SK-N-SH treated with all-trans-retinoic acid at 6 μM for 48 hours (cell line): ENCODE data around the gene FBXW2.

Source experiments
- ATAC-seq: fragments of 200-7000 bp; cut with Tn5 transposase; 3 replicates; pipeline ENCODE4 v1.9.1; 2020; ENCODE audit warnings: mild to moderate bottlenecking, moderate library complexity
- ARNTL ChIP-seq: fragments of 450-650 bp; formaldehyde crosslinking; IDR thresholded peaks from 2 replicates; pipeline ENCODE4 v1.5.0; 2020; ENCODE audit warnings: low read depth, mild to moderate bottlenecking, moderate library complexity, borderline replicate concordance
- BACH2 ChIP-seq: fragments of 250-450 bp; sonication (Bioruptor Pico); IDR thresholded peaks from 2 replicates; pipeline ENCODE4 v1.9.0; 2021; ENCODE audit warnings: mild to moderate bottlenecking, borderline replicate concordance
- CREB5 ChIP-seq: fragments of 250-450 bp; sonication (Bioruptor Pico); IDR thresholded peaks from 2 replicates; pipeline ENCODE4 v1.5.1; 2020; ENCODE audit warnings: low read depth, mild to moderate bottlenecking, moderate library complexity
- CSDC2 ChIP-seq: fragments of 250-450 bp; sonication (Bioruptor Pico); IDR thresholded peaks from 2 replicates; pipeline ENCODE4 v1.5.0; 2020; ENCODE audit warnings: mild to moderate bottlenecking, moderate library complexity
- CSRNP3 ChIP-seq: fragments of 250-450 bp; sonication (Bioruptor Pico); IDR thresholded peaks from 2 replicates; pipeline ENCODE4 v1.5.1; 2021; ENCODE audit warnings: mild to moderate bottlenecking, moderate library complexity
- ESRRG ChIP-seq: fragments of 250-450 bp; sonication (Bioruptor Pico); IDR thresholded peaks from 2 replicates; pipeline ENCODE4 v1.6.1; 2021; ENCODE audit warnings: mild to moderate bottlenecking
- GLIS3 ChIP-seq: fragments of 250-450 bp; sonication (Bioruptor Pico); IDR thresholded peaks from 2 replicates; pipeline ENCODE4 v1.5.0; 2020; ENCODE audit warnings: mild to moderate bottlenecking, moderate library complexity
- OSR1 ChIP-seq: fragments of 250-450 bp; sonication (Bioruptor Pico); IDR thresholded peaks from 2 replicates; pipeline ENCODE4 v1.8.0; 2022; ENCODE audit warnings: moderate library complexity, mild to moderate bottlenecking, inconsistent platforms
- PATZ1 ChIP-seq: fragments of 250-450 bp; sonication (Bioruptor Pico); IDR thresholded peaks from 2 replicates; pipeline ENCODE4 v1.8.0; 2020; ENCODE audit warnings: mild to moderate bottlenecking, moderate library complexity, borderline replicate concordance
- POU6F1 ChIP-seq: fragments of 250-450 bp; sonication (Bioruptor Pico); IDR thresholded peaks from 2 replicates; pipeline ENCODE4 v1.8.0; 2021; ENCODE audit warnings: low read depth, mild to moderate bottlenecking, moderate library complexity, borderline replicate concordance
- PPARA ChIP-seq: fragments of 250-450 bp; sonication (Bioruptor Pico); IDR thresholded peaks from 2 replicates; pipeline ENCODE4 v1.5.0; 2020; ENCODE audit warnings: mild to moderate bottlenecking, borderline replicate concordance
- RARB ChIP-seq: fragments of 250-450 bp; sonication (Bioruptor Pico); IDR thresholded peaks from 2 replicates; pipeline ENCODE4 v1.8.0; 2021; ENCODE audit warnings: mild to moderate bottlenecking, moderate library complexity
- SNAI2 ChIP-seq: fragments of 250-450 bp; sonication (Bioruptor Pico); IDR thresholded peaks from 2 replicates; pipeline ENCODE4 v1.5.0; 2020; ENCODE audit warnings: mild to moderate bottlenecking, moderate library complexity
- TCF4 ChIP-seq: fragments of 250-450 bp; sonication (Bioruptor Pico); IDR thresholded peaks from 2 replicates; pipeline ENCODE4 v1.8.0; 2021; ENCODE audit warnings: mild to moderate bottlenecking, moderate library complexity, borderline replicate concordance
- TOX ChIP-seq: fragments of 250-450 bp; sonication (Bioruptor Pico); IDR thresholded peaks from 2 replicates; pipeline ENCODE4 v1.8.0; 2021; ENCODE audit warnings: mild to moderate bottlenecking, moderate library complexity, borderline replicate concordance
- TSHZ2 ChIP-seq: fragments of 250-450 bp; sonication (Bioruptor Pico); IDR thresholded peaks from 2 replicates; pipeline ENCODE4 v1.5.0; 2020; ENCODE audit warnings: mild to moderate bottlenecking, moderate library complexity
- ZC3H10 ChIP-seq: fragments of 250-450 bp; sonication (Bioruptor Pico); IDR thresholded peaks from 2 replicates; pipeline ENCODE4 v1.5.1; 2021; ENCODE audit warnings: mild to moderate bottlenecking, moderate library complexity
- ZFP3 ChIP-seq: fragments of 250-450 bp; sonication (Bioruptor Pico); IDR thresholded peaks from 2 replicates; pipeline ENCODE4 v1.5.0; 2020; ENCODE audit warnings: mild to moderate bottlenecking, moderate library complexity
- ZNF565 ChIP-seq: fragments of 450-650 bp; formaldehyde crosslinking; conservative IDR thresholded peaks from 2 replicates; pipeline ENCODE4 v1.5.0; 2020; ENCODE audit warnings: low read depth, mild to moderate bottlenecking, moderate library complexity
- ZNF70 ChIP-seq: fragments of 450-650 bp; formaldehyde crosslinking; IDR thresholded peaks from 2 replicates; pipeline ENCODE4 v1.5.0; 2020; ENCODE audit warnings: mild to moderate bottlenecking, moderate library complexity
- ZNF8 ChIP-seq: fragments of 450-650 bp; formaldehyde crosslinking; IDR thresholded peaks from 2 replicates; pipeline ENCODE4 v1.5.0; 2020; ENCODE audit warnings: mild to moderate bottlenecking, moderate library complexity

The FBXW2 gene

GRCh38 chr9:120715389-120715924 is 77.8 kb downstream of the FBXW2 start (continued):
- TF ChIP-seq OSR1 (no peak), CSDC2 (CRISPR knock-in tag) (no peak), PPARA (CRISPR knock-in tag) (no peak), ZFP3 (CRISPR knock-in tag) (no peak), ARNTL (no peak), TOX (CRISPR knock-in tag) (no peak)

GRCh38 chr9:120714846-120715388 is 78.3 kb downstream of the FBXW2 start:
- no peak for TF ChIP-seq PATZ1
- no peak for TF ChIP-seq ZFP3 (CRISPR knock-in tag)
- TF ChIP-seq ZNF8 (CRISPR knock-in tag), result no peak
- TF ChIP-seq BACH2, result no peak
- TF ChIP-seq CSRNP3 (CRISPR knock-in tag), result no peak
- TF ChIP-seq RARB (CRISPR knock-in tag), result no peak
- no peak for TF ChIP-seq CREB5 (CRISPR knock-in tag)
- no peak for TF ChIP-seq POU6F1 (CRISPR knock-in tag)
- TF ChIP-seq PPARA (CRISPR knock-in tag), result no peak
- no peak for TF ChIP-seq ZC3H10
- TF ChIP-seq ZNF565 (CRISPR knock-in tag), result no peak
- TF ChIP-seq TOX (CRISPR knock-in tag), result no peak
- no peak for TF ChIP-seq ESRRG (CRISPR knock-in tag)

GRCh38 chr9:120714088-120714845 is 78.9 kb downstream of the FBXW2 start, which contains the start of gene MEGF9:
TSS of gene MEGF9 (minus strand) at chr9:120714470. CDS start at chr9:120714358, 112 bp downstream.
- ATAC-seq, result peak; percentile 98
- no peak for TF ChIP-seq ARNTL
- no peak for TF ChIP-seq ZNF565 (CRISPR knock-in tag)
- TF ChIP-seq ZNF70 (CRISPR knock-in tag), result no peak
- no peak for TF ChIP-seq CSRNP3 (CRISPR knock-in tag)
- TF ChIP-seq SNAI2, result no peak
- no peak for TF ChIP-seq ZFP3 (CRISPR knock-in tag)
- no peak for TF ChIP-seq TSHZ2
- TF ChIP-seq POU6F1 (CRISPR knock-in tag), result no peak
- no peak for TF ChIP-seq GLIS3 (CRISPR knock-in tag)
- TF ChIP-seq ESRRG (CRISPR knock-in tag), result no peak
- TF ChIP-seq BACH2, result no peak
- no peak for TF ChIP-seq OSR1
- TF ChIP-seq TCF4, result no peak
- TF ChIP-seq TOX (CRISPR knock-in tag), result no peak
- no peak for TF ChIP-seq PATZ1

More at GRCh38 chr9:120714846-120715388, 78.3 kb downstream of the FBXW2 start:
- no peak for ATAC-seq
